Prostate gland (tissue), 2 donors: ENCODE data around the gene PTPN1. TPM values are rescaled to one million over a fixed set of nuclear protein-coding genes. Genes with fewer than 3 reads are reported as not detected.
"Not testable (repeated sequence)": the region's sequence is repeated elsewhere in the genome, so short reads cannot be mapped to it uniquely, and the experiment has no call there.

Source experiments
- DNase-seq: peaks from one replicate; pipeline ENCODE4 v3.0.0-alpha.2; 2019; ENCODE audit warnings: low spot score
- H3K27ac ChIP-seq, 2 donors: fragments of 200-600 bp; sonication (generic); 2 replicates each; pipeline ENCODE4 v1.5.1; 2017 to 2019
- H3K27me3 ChIP-seq: fragments of 200-600 bp; sonication (generic); replicated peaks from 2 replicates; pipeline ENCODE4 v1.5.1; 2019; ENCODE audit not compliant: insufficient read depth
- H3K36me3 ChIP-seq, 2 donors: fragments of 200-600 bp; sonication (generic); 1 replicate in 1 of 2; 2 replicates in 1 of 2; pipeline versions ENCODE4 v1.5.1 to v1.8.1; 2017 to 2019
- H3K4me1 ChIP-seq: fragments of 200-600 bp; sonication (generic); replicated peaks from 2 replicates; pipeline ENCODE4 v1.5.1; 2019
- H3K4me3 ChIP-seq, 2 donors: fragments of 200-600 bp; sonication (generic); 2 replicates each; pipeline ENCODE4 v1.5.1; 2017 to 2019
- H3K9me3 ChIP-seq: fragments of 200-600 bp; sonication (generic); 2 replicates; pipeline ENCODE4 v1.5.1; 2017
- POLR2A ChIP-seq: fragments of 450-650 bp; IDR thresholded peaks from one replicate; pipeline ENCODE4 v1.6.1; 2016; ENCODE audit warnings: antibody characterized with exemption, mild to moderate bottlenecking
- POLR2AphosphoS5 ChIP-seq: sonication (generic); formaldehyde crosslinking; IDR thresholded peaks from one replicate; pipeline ENCODE4 v1.6.1; 2017; ENCODE audit warnings: antibody characterized with exemption
- WGBS: methylation state at CpG from one replicate; pipeline ENCODE4 v1.1.5; 2018; 5-methylcytosine and 5-hydroxymethylcytosine counted together
- intact Hi-C: fragments of 100-400 bp; cut with DNase I; formaldehyde crosslinking; loops from one replicate; pipeline ENCODE4 v1.14.2; 2022
- total RNA-seq, 2 donors: library from RNA; depleted of rRNA; stranded (reverse); fragments of >200 nt; gene quantifications; one replicate each; pipeline ENCODE4 v1.1.0, GENCODE V29; 2016
- TF ChIP-seq, protein P1 (sequence below), 4 experiments: fragments of 200-600 bp in 2 of 4; fragments of 450-650 bp in 2 of 4; sonication (generic) in 2 of 4; IDR thresholded peaks; 1 replicate in 3 of 4; 2 replicates in 1 of 4; pipeline ENCODE4 v1.5.1; 2016 to 2019; ENCODE audit warnings: antibody characterized with exemption in 4 of 4, mild to moderate bottlenecking in 2 of 4, moderate library complexity in 2 of 4

PTPN1 gene
- total RNA-seq, 2 donors from 2014 or later: 28.5 to 46.6 TPM

- H3K27ac ChIP-seq: no peak overlapping the region
- no peak for TF ChIP-seq POLR2A
- DNase-seq: no peak
- no peaks in the 10 kb centered on the region for H3K27me3 ChIP-seq
- intact Hi-C loops: no loop called here
- no peaks in the 10 kb centered on the region for H3K36me3 ChIP-seq
- 75% methylated on average over 15 of the region's 15 CpGs for WGBS
- no peaks in the 10 kb centered on the region for H3K9me3 ChIP-seq
- H3K4me3 ChIP-seq: no peak overlapping the region
- H3K4me1 ChIP-seq: no peaks in the 10 kb centered on the region
Observed at GRCh38 chr20:50611128-50611810, 101.1 kb downstream of the PTPN1 start.

- WGBS: 95% methylated on average over 15 of the region's 15 CpGs
- no peaks in the 10 kb centered on the region for H3K4me1 ChIP-seq
- TF ChIP-seq POLR2AphosphoS5: no peak
- TF ChIP-seq, protein P1, sequence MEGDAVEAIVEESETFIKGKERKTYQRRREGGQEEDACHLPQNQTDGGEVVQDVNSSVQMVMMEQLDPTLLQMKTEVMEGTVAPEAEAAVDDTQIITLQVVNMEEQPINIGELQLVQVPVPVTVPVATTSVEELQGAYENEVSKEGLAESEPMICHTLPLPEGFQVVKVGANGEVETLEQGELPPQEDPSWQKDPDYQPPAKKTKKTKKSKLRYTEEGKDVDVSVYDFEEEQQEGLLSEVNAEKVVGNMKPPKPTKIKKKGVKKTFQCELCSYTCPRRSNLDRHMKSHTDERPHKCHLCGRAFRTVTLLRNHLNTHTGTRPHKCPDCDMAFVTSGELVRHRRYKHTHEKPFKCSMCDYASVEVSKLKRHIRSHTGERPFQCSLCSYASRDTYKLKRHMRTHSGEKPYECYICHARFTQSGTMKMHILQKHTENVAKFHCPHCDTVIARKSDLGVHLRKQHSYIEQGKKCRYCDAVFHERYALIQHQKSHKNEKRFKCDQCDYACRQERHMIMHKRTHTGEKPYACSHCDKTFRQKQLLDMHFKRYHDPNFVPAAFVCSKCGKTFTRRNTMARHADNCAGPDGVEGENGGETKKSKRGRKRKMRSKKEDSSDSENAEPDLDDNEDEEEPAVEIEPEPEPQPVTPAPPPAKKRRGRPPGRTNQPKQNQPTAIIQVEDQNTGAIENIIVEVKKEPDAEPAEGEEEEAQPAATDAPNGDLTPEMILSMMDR (IDR thresholded peaks at IDR 0.05): no peak
- TF ChIP-seq POLR2A: no peak
- DNase-seq: no peak
- intact Hi-C loops: no loop called here
- no peak overlapping the region for H3K27ac ChIP-seq
- H3K4me3 ChIP-seq: no peak overlapping the region
- H3K27me3 ChIP-seq: no peaks in the 10 kb centered on the region
- no peaks in the 10 kb centered on the region for H3K9me3 ChIP-seq
- no peaks in the 10 kb centered on the region for H3K36me3 ChIP-seq
Observed at GRCh38 chr20:50613438-50614169, 103.4 kb downstream of the PTPN1 start.

DNA sequence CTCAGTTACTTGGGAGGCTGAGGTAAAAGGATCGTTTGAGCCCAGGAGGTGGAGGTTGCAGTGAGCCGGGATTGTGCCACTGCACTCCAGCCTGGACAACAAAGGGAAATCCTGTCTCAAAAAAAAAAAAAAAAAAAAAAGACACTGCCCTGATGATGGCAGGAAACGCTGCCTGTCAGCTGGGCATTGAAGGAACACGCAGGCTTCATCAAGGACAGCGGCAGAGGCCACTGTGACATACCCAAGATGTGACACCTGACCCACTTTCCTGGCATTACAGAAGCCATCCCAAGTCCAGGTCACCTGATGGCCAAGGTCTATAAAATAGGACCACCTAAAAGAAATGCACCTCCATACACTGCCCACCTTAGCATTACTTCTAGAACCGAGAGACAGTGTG lies 105.2 kb downstream of the PTPN1 start:
- no peaks in the 10 kb centered on the region for H3K36me3 ChIP-seq
- no peak overlapping the region for H3K27ac ChIP-seq
- no peaks in the 10 kb centered on the region for H3K9me3 ChIP-seq
- no peak for DNase-seq
- H3K27me3 ChIP-seq: no peaks in the 10 kb centered on the region
- no peaks in the 10 kb centered on the region for H3K4me1 ChIP-seq
- intact Hi-C loops: no loop called here
- H3K4me3 ChIP-seq: no peak overlapping the region
- 88% methylated on average over 6 of the region's 6 CpGs for WGBS
- TF ChIP-seq, protein P1 (IDR thresholded peaks at IDR 0.05): no peak
- TF ChIP-seq POLR2A (no peak), POLR2AphosphoS5 (no peak)

DNA sequence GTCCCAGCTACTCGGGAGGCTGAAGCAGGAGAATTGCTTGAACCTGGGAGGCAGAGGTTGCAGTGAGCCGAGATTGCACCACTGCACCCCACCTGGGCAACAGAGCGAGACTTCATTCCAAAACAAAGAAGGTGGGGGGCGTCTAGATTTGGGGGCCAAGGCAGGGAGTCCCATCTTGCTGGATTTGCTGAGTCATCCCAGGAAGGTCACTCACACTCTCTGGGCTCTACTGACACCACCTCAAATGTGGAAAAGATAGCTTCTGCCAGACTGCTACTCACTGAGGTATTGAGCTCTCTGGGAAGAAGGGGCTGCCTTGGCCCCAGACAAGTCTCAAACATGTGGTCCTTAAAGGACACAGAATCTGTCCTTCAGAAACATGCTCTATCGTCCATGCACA lies 106.8 kb downstream of the PTPN1 start:
- Histone ChIP-seq H3K27me3 (no peaks in the 10 kb centered on the region), H3K27ac (no peak overlapping the region), H3K9me3 (no peaks in the 10 kb centered on the region), H3K4me3 (no peak overlapping the region), H3K36me3 (no peaks in the 10 kb centered on the region), H3K4me1 (no peaks in the 10 kb centered on the region)
- intact Hi-C loops: no loop called here
- no peak for DNase-seq
- 92% methylated on average over 5 of the region's 5 CpGs for WGBS
- TF ChIP-seq, protein P1 (IDR thresholded peaks at IDR 0.05): no peak
- TF ChIP-seq POLR2A: no peak
- no peak for TF ChIP-seq POLR2AphosphoS5

GRCh38 chr20:50618537-50618936 lies 108.4 kb downstream of the PTPN1 start:
- TF ChIP-seq, protein P1 (IDR thresholded peaks at IDR 0.05): no peak
- TF ChIP-seq POLR2A: no peak
- TF ChIP-seq POLR2AphosphoS5: no peak
- no peaks in the 10 kb centered on the region for H3K9me3 ChIP-seq
- no peaks in the 10 kb centered on the region for H3K4me1 ChIP-seq
- no peaks in the 10 kb centered on the region for H3K36me3 ChIP-seq
- DNase-seq: no peak
- H3K4me3 ChIP-seq: no peak overlapping the region
- 86% methylated on average over 1 of the region's 1 CpG for WGBS
- H3K27ac ChIP-seq: no peak overlapping the region
- intact Hi-C loops: no loop called here
- H3K27me3 ChIP-seq: no peaks in the 10 kb centered on the region

- intact Hi-C loops, H3K4me1 ChIP-seq, H3K27ac ChIP-seq, H3K27me3 ChIP-seq, H3K9me3 ChIP-seq, H3K36me3 ChIP-seq, DNase-seq, H3K4me3 ChIP-seq: not testable (repeated sequence)
- 97% methylated on average over 9 of the region's 9 CpGs for WGBS
Observed at GRCh38 chr20:50620459-50620858, 110.3 kb downstream of the PTPN1 start.
